ENCODE data around the gene PLCG1. TPM values are rescaled to one million over a fixed set of nuclear protein-coding genes. Genes with fewer than 3 reads are reported as not detected.
A peak's percentile ranks its signal among the peaks of the same experiment; 100 is the strongest.

The PLCG1 gene
- total RNA-seq, result 100 to 1,000 TPM; 185 to 230 TPM

DNA sequence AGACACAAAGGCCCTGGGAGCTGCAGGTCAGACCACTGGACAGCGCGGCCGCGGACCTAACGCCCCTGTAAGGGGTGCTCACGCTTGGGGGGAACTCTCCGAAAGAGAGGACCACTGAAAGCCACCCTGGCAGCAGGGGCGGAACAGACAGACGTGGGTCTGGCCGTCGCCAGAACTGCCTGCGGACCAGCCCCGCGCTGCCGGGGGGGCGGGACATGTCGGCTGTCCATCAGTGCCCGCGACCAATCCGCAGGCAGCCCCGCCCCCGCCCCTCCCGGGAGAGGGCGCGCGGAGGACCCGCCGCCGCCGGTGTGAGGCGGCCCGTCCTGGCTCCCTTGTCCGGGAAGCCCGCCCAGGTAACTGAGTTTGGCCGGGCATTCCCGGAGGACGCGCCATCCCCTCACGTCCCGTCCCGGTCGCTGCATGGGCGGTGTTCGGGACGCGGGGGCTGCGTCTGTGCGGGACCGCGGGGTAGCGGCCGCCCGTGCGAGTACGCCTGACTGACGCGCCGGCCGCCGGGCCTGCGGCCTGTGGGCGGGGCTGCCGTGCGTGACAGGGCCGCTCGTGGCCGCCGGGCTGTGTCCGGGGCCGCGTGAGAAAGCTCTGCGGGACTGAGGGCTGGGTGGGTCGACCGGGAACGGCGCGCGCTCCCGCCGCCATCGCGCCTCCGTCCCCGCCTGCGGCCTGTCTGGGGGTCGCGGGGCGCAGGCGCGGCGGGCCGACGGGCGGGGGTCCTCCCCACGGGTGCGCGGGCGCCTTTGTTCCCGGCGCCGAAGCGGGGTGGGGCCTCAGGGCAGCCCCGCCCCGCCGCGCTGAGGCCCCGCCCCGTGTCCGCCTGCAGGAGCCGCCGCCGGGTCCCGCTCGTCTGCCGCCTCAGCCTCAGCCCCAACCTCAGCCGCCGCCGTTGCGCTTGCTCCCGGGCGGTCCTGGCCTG is at the start of gene PLCG1:
Gene PLCG1 (plus strand): TSS at position 864 of the 934 bp plus-strand sequence. CDS start 99 bp downstream, outside the sequence.
- intact Hi-C loops (cut with DNase I, micrococcal nuclease), result loop anchor here (1.0 to 10.0 kb wide), 9 partner anchors 20 to 556 kb away; partner anchors contain the start of genes CHD6 (in 2 of the 2), TOP1 (in 2 of the 2), LPIN3 (in 1 of the 2) and ZHX3 (in 1 of the 2)
- peaks cover 65% of the 10 kb centered on the region for H3K4me1 Mint-ChIP-seq
- peaks cover 28% of the 10 kb centered on the region for H3K36me3 Mint-ChIP-seq (ENCODE audit: low read depth)
- ATAC-seq (peak; percentile 62), DNase-seq (peak; percentile 93)
- no peaks in the 10 kb centered on the region for H3K9me3 Mint-ChIP-seq (ENCODE audit: low read depth)
- H3K27me3 Mint-ChIP-seq, result no peaks in the 10 kb centered on the region
- CTCF ChIA-PET, result interaction anchor here (0.5 to 3.5 kb wide), 11 partner anchors 8 to 203 kb away, joined by 3 to 31 read pairs (median 9); partner anchors contain the start of gene LPIN3
- peak within 1 kb of the TSS; percentile 92 for H3K27ac Mint-ChIP-seq
- H3K4me3 Mint-ChIP-seq, result peak within 1 kb of the TSS; percentile 86
- POLR2A ChIA-PET, result no interaction called here

DNA sequence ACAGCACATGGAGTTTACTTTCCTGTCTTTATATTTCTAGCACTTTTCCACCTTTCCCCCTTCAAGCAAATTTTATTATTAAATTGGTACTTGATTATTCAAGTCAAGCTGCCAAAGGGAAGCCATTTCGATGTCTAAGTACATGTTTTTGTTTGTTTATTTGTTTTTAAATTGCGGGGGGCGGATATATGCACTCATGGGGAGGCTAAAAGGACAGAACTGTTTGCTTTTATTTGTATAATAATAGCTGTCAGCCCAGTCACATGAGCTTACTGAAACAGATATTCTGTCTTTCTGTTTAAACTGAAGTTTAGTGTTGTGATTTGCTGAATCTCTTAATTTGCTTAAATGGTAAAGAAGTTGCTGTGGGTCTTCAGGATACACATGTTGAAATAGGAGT is 49.6 kb upstream of the PLCG1 start:
- Mint-ChIP-seq H3K4me1 (peaks cover 20% of the 10 kb centered on the region), H3K9me3 (ENCODE audit: low read depth) (no peaks in the 10 kb centered on the region), H3K27ac (no peak overlapping the region), H3K4me3 (no peak overlapping the region), H3K27me3 (no peaks in the 10 kb centered on the region), H3K36me3 (ENCODE audit: low read depth) (peaks cover 57% of the 10 kb centered on the region)
- ChIA-PET POLR2A (interaction anchor here (0.6 kb wide), 1 partner anchor 79 kb away, joined by 6 read pairs; no protein-coding TSS in a partner anchor), CTCF (interaction anchor here (0.7 to 2.1 kb wide), 3 partner anchors 15 to 125 kb away, joined by 3 to 7 read pairs (median 5); no protein-coding TSS in a partner anchor)
- intact Hi-C loops (cut with DNase I, micrococcal nuclease), result no loop called here
- no peak for ATAC-seq
- DNase-seq, result no peak

DNA sequence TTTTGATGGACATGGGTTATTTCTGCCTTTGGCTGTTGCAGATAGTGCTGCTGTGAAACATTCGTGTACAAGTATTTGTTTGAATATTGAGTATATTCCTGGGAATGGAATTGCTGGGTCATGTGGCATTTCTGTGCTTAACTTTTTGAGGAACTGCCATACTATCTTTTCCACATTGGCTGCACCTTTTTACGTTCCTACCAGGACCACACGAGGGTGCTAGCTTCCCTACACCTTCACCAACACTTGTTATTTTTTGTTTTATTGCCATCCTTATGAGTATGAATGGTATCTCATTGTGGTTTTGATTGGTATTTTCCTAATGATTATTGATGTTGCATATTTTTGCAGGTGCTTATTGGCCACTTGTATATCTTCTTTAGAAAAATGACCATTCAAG is 47.8 kb upstream of the PLCG1 start:
- no peaks in the 10 kb centered on the region for H3K9me3 Mint-ChIP-seq (ENCODE audit: low read depth)
- H3K27me3 Mint-ChIP-seq, result no peaks in the 10 kb centered on the region
- no peak for ATAC-seq
- ChIA-PET POLR2A (interaction anchor here (0.7 kb wide), 1 partner anchor 29 kb away, joined by 3 read pairs; no protein-coding TSS in a partner anchor), CTCF (interaction anchor here (1.0 to 13.0 kb wide), 2 partner anchors 31 to 102 kb away, joined by 3 to 279 read pairs; no protein-coding TSS in a partner anchor)
- no peak for DNase-seq
- no peak overlapping the region for H3K27ac Mint-ChIP-seq
- intact Hi-C loops (cut with DNase I, micrococcal nuclease), result no loop called here
- H3K4me3 Mint-ChIP-seq, result no peak overlapping the region
- H3K36me3 Mint-ChIP-seq (ENCODE audit: low read depth), result peaks cover 46% of the 10 kb centered on the region
- peaks cover 22% of the 10 kb centered on the region for H3K4me1 Mint-ChIP-seq

DNA sequence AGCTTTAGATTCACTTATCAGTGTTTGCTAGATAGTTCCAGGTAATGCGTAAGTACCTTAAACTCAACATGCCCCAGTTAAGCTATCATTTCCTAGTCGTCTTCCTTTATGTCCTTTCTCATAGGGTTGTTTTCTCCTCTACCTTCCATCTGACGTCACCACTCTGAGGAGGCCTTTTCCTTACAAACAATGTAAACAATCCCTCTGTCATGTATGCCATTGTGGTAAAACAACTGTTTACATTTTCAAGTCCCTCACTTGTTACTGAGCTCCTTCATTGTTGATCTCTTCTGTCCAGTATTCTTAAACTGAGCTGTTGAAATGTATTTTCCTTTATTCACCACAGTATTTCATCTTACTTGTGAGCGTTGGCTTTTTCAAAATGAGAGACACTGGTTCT is 45.4 kb upstream of the PLCG1 start:
- peaks cover 46% of the 10 kb centered on the region for H3K36me3 Mint-ChIP-seq (ENCODE audit: low read depth)
- no peak for ATAC-seq
- POLR2A ChIA-PET, result interaction anchor here (0.5 kb wide), 1 partner anchor 64 kb away, joined by 3 read pairs; no protein-coding TSS in a partner anchor
- intact Hi-C loops (cut with DNase I, micrococcal nuclease), result loop anchor here in 1 of 2 experiments (10.0 kb wide), 1 partner anchor 337 kb away; no protein-coding TSS in a partner anchor
- CTCF ChIA-PET, result interaction anchor here (1.7 to 13.0 kb wide), 2 partner anchors 104 to 123 kb away, joined by 9 to 279 read pairs; no protein-coding TSS in a partner anchor
- H3K27ac Mint-ChIP-seq, result peak overlapping the region; percentile 41
- no peak overlapping the region for H3K4me3 Mint-ChIP-seq
- no peaks in the 10 kb centered on the region for H3K27me3 Mint-ChIP-seq
- H3K9me3 Mint-ChIP-seq (ENCODE audit: low read depth), result no peaks in the 10 kb centered on the region
- no peak for DNase-seq
- peaks cover 14% of the 10 kb centered on the region for H3K4me1 Mint-ChIP-seq

DNA sequence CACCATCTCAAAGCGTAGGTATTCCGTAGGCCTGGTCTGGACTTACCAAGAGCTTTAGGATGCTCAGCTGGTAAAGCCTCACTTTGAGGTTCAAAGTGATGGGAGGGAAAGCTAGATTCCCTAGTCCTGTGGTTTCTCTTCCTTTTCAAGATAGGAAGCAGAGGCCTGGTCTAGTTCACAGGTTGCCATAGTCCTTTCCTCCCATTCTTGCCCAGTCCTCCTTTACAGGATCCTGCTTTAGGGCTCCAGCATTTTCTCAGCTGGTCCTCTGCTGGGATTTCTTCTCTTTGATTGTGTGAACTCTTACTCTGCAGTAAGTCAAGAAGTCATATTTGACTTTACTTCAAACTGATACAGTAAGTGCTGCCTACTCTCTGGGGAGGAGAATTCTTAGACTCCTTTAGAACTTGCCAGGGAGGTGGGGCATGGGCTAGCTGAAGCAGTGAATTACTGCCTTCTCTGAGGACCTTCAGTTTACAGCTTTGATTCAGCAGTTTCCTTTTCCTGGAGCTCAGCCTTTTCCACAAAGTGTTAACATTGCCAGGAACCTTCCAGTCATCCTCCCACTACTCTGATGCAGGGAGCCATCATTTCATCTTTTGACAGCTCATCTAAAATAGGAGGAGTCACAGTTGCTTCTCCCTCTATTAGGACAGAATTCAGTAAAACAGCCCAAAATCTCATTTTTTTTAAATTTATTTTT is 42.8 kb upstream of the PLCG1 start:
- ChIA-PET CTCF (interaction anchor here (0.7 to 13.0 kb wide), 49 partner anchors 8 to 249 kb away, joined by 3 to 279 read pairs (median 5); partner anchors contain the start of gene TOP1), POLR2A (interaction anchor here (0.5 to 1.9 kb wide), 2 partner anchors 47 to 104 kb away, joined by 3 to 11 read pairs; no protein-coding TSS in a partner anchor)
- Mint-ChIP-seq H3K27ac (peak overlapping the region; percentile 78), H3K27me3 (no peaks in the 10 kb centered on the region), H3K4me3 (no peak overlapping the region), H3K9me3 (ENCODE audit: low read depth) (no peaks in the 10 kb centered on the region), H3K36me3 (ENCODE audit: low read depth) (peaks cover 51% of the 10 kb centered on the region), H3K4me1 (peaks cover 10% of the 10 kb centered on the region)
- intact Hi-C loops (cut with DNase I, micrococcal nuclease), result loop anchor here (1.0 to 10.0 kb wide), 6 partner anchors 46 to 340 kb away; partner anchors contain the start of genes LPIN3 (in 1 of the 2) and TOP1 (in 1 of the 2)
- DNase-seq (peak; percentile 51), ATAC-seq (peak; percentile 87)

DNA sequence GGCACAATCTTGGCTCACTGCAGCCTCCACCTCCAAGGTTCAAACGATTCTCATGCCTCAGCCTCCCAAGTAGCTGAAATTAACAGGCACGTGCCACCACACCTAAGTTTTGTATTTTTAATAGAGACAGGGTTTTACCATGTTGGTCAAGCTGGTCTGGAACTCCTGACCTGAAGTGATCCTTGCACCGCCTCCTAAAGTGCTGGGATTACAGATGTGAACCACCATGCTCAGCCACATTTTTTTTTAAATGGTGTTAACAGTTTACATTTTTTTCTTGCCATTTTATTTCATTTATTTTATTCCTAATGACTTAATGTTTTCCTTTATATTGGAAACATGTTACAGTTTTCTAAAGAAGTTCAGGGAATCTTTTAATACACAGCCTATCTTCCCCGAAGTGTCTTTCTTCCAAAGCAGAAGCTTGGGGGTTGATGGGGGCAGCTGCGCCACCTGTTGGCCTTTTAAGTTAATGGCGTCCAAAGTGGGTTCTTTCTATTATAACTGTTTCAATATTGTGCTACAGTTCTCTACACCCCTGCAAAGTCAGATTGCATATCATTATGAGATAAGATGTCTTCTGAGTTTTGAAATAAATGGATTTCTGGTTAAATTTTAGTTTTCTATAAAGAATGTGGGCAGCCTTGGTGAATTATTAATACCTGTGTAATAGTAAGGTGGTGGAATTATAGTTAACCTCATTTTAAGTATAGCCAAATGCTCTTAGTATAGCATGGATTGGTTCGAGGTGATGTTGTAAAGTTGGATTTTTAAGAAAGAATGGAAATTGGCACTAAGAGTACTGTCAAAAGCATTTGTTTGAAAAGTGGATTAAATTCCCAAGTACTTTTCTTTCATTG is 42.0 kb upstream of the PLCG1 start:
- CTCF ChIA-PET, result interaction anchor here (0.7 to 13.0 kb wide), 49 partner anchors 9 to 361 kb away, joined by 3 to 279 read pairs (median 5); partner anchors contain the start of genes LPIN3 and TOP1
- Mint-ChIP-seq H3K4me1 (peaks cover 10% of the 10 kb centered on the region), H3K4me3 (no peak overlapping the region), H3K9me3 (ENCODE audit: low read depth) (no peaks in the 10 kb centered on the region), H3K27me3 (no peaks in the 10 kb centered on the region), H3K27ac (no peak overlapping the region), H3K36me3 (ENCODE audit: low read depth) (peaks cover 55% of the 10 kb centered on the region)
- ATAC-seq, result peak; percentile 54
- intact Hi-C loops (cut with DNase I, micrococcal nuclease), result loop anchor here (1.0 to 10.0 kb wide), 6 partner anchors 47 to 341 kb away; partner anchors contain the start of genes LPIN3 (in 1 of the 2) and TOP1 (in 1 of the 2)
- POLR2A ChIA-PET, result interaction anchor here (0.5 to 1.9 kb wide), 3 partner anchors 48 to 104 kb away, joined by 3 to 11 read pairs (median 3); no protein-coding TSS in a partner anchor
- peak; percentile 68 for DNase-seq

DNA sequence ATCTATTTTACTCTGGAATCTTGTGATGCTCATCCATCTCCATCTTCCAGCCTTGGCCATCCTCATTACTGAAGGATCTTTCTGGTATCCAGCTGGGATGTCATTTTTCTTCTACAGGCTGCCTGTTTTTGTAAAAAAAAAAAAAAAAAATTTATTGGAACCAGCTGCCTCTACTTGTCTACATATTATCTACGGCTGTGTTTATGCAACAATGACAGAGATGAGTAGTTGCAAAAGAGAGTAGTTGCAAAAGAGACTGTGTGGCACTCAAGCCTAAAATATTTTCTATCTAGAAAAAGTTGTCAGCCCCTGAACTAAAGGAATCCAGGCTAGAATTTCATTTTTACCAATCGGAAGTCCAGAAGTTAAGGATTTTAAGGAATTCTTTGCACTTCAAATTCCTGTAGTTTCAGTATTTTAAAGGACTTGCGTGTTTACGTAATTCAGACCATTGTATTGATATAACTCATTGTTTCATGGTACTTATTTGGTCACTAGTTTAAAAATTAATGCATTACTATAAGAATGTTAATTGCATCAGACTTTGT is 38.6 kb upstream of the PLCG1 start:
- H3K36me3 Mint-ChIP-seq (ENCODE audit: low read depth), result peaks cover 59% of the 10 kb centered on the region
- ATAC-seq (no peak), DNase-seq (no peak)
- intact Hi-C loops (cut with DNase I, micrococcal nuclease), result loop anchor here in 1 of 2 experiments (10.0 kb wide), 1 partner anchor 344 kb away; no protein-coding TSS in a partner anchor
- no peak overlapping the region for H3K4me3 Mint-ChIP-seq
- peaks cover 10% of the 10 kb centered on the region for H3K4me1 Mint-ChIP-seq
- ChIA-PET CTCF (interaction anchor here (0.7 to 13.0 kb wide), 3 partner anchors 38 to 111 kb away, joined by 3 to 279 read pairs (median 3); no protein-coding TSS in a partner anchor), POLR2A (no interaction called here)
- no peaks in the 10 kb centered on the region for H3K27me3 Mint-ChIP-seq
- H3K9me3 Mint-ChIP-seq (ENCODE audit: low read depth), result no peaks in the 10 kb centered on the region
- no peak overlapping the region for H3K27ac Mint-ChIP-seq

DNA sequence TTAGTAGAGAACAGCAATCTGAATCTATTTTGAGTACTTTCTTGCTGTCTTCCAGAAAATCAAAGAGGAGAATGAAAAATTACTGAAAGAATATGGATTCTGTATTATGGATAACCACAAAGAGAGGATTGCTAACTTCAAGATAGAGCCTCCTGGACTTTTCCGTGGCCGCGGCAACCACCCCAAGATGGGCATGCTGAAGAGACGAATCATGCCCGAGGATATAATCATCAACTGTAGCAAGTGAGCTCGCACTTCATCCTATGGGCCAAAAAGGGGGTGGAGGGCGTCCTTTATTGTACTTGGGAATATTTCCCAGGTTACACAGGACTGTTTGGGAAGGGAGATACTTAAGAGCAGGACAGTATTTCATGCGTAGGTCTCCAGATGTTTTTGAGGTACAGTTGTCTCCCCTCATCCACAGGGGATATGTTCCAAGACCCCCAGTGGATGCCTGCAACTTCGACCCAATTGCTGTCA is 37.3 kb upstream of the PLCG1 start:
- DNase-seq, result no peak
- no peak overlapping the region for H3K27ac Mint-ChIP-seq
- peaks cover 5% of the 10 kb centered on the region for H3K4me1 Mint-ChIP-seq
- intact Hi-C loops (cut with DNase I, micrococcal nuclease), result no loop called here
- peaks cover 59% of the 10 kb centered on the region for H3K36me3 Mint-ChIP-seq (ENCODE audit: low read depth)
- no peaks in the 10 kb centered on the region for H3K9me3 Mint-ChIP-seq (ENCODE audit: low read depth)
- ATAC-seq, result no peak
- CTCF ChIA-PET, result interaction anchor here (13.0 kb wide), 1 partner anchor 112 kb away, joined by 279 read pairs; no protein-coding TSS in a partner anchor
- POLR2A ChIA-PET, result no interaction called here
- no peak overlapping the region for H3K4me3 Mint-ChIP-seq
- no peaks in the 10 kb centered on the region for H3K27me3 Mint-ChIP-seq

DNA sequence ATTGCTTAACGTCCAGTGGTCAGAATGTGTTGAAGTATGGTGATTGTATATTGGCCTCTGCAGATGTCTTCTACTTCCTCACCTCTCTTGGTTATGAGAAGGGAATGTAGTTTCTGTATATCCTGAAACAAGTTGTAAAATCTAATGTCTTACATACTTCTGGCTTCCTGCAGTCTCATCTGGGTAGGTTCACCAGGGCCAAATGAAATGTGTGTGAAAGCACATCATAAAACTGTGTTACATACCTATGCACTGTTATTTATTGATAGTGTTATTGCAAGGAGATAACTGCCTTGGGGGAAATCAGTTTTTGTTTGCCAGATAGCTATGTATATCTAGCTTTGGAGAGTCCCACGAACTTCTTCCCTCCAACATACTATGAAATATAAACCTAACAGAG is 35.7 kb upstream of the PLCG1 start:
- peaks cover 50% of the 10 kb centered on the region for H3K36me3 Mint-ChIP-seq (ENCODE audit: low read depth)

More for the DNA sequence above, 35.7 kb upstream of the PLCG1 start:
- no peak overlapping the region for H3K4me3 Mint-ChIP-seq
- ATAC-seq, result no peak
- intact Hi-C loops (cut with DNase I, micrococcal nuclease), result no loop called here
- CTCF ChIA-PET, result interaction anchor here (0.8 to 13.0 kb wide), 2 partner anchors 114 to 133 kb away, joined by 3 to 279 read pairs; no protein-coding TSS in a partner anchor
- no peak overlapping the region for H3K27ac Mint-ChIP-seq
- no peak for DNase-seq
- POLR2A ChIA-PET, result no interaction called here
- no peaks in the 10 kb centered on the region for H3K4me1 Mint-ChIP-seq
- H3K9me3 Mint-ChIP-seq (ENCODE audit: low read depth), result no peaks in the 10 kb centered on the region
- no peaks in the 10 kb centered on the region for H3K27me3 Mint-ChIP-seq

All from activated CD4-positive, alpha-beta T cell treated with anti-CD3 and anti-CD28 coated beads for 36 hours (primary cell).